ENCODE results near the gene QRFPR.

Gene QRFPR

DNA sequence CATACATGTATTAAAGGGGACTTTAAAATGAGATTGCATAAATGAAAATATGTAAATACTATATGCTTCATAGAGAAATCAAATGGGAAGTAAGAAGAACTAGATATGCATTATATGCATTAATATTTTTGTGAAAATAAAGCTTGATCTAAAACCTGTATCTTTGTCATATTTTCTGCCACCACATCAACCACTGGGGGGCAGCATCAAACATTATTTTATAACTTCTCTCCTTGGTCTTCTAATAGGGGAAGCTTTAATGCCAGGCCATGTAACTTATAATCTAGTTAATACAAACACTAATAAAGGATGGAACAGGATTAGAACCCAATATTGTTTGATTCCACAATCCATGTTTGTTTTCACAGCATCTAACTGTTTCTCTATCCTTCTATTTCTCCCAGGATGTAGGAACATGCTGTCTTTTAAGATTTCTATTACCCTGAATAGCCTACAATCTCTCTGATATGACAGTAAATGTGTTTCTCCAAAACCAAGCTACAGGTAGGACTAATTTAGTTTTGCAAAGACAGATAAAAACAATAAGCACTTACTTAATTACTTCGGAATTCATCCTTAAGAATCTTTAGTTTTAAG, 10.0 kb downstream of the QRFPR start:
- H3K27me3 ChIP-seq, result peaks cover 19% of the 10 kb centered on the region
- no peaks in the 10 kb centered on the region for H3K36me3 ChIP-seq
- H3K27ac ChIP-seq, result no peak overlapping the region
- no peaks in the 10 kb centered on the region for H3K4me1 ChIP-seq (ENCODE audit: control insufficient read depth in 1 of 2, insufficient read depth in 1 of 2, low read depth in 1 of 2, low read length in 1 of 2)
- TF ChIP-seq, protein P1, sequence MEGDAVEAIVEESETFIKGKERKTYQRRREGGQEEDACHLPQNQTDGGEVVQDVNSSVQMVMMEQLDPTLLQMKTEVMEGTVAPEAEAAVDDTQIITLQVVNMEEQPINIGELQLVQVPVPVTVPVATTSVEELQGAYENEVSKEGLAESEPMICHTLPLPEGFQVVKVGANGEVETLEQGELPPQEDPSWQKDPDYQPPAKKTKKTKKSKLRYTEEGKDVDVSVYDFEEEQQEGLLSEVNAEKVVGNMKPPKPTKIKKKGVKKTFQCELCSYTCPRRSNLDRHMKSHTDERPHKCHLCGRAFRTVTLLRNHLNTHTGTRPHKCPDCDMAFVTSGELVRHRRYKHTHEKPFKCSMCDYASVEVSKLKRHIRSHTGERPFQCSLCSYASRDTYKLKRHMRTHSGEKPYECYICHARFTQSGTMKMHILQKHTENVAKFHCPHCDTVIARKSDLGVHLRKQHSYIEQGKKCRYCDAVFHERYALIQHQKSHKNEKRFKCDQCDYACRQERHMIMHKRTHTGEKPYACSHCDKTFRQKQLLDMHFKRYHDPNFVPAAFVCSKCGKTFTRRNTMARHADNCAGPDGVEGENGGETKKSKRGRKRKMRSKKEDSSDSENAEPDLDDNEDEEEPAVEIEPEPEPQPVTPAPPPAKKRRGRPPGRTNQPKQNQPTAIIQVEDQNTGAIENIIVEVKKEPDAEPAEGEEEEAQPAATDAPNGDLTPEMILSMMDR (IDR thresholded peaks at IDR 0.05), result no peak
- no peak overlapping the region for H3K4me3 ChIP-seq (ENCODE audit: low read depth in 1 of 2, low read length in 1 of 2)
- no peaks in the 10 kb centered on the region for H3K9me3 ChIP-seq

DNA sequence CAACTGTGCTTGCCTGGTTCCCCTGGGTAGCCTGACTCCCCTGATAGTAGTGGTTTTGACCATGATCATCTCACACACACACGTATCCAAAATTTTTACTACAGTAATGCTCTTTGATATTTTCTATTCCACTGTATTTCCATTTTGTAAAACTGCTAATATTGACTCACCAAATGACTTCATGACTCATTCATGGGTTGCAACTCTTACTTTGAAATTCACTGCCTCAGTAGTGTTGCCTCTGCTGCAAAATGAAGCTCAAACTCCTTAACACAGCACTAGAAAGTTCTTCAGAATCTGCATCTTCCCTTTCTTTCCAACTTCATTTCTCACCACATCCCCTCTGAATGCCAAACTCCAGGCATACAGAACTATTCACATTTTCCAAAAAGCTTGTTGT, 20.3 kb downstream of the QRFPR start:
- Histone ChIP-seq H3K9me3 (no peaks in the 10 kb centered on the region), H3K27me3 (no peaks in the 10 kb centered on the region), H3K36me3 (no peaks in the 10 kb centered on the region), H3K4me1 (ENCODE audit: control insufficient read depth in 1 of 2, insufficient read depth in 1 of 2, low read depth in 1 of 2, low read length in 1 of 2) (no peaks in the 10 kb centered on the region), H3K27ac (no peak overlapping the region), H3K4me3 (ENCODE audit: low read depth in 1 of 2, low read length in 1 of 2) (no peak overlapping the region)
- TF ChIP-seq, protein P1 (IDR thresholded peaks at IDR 0.05), result no peak

DNA sequence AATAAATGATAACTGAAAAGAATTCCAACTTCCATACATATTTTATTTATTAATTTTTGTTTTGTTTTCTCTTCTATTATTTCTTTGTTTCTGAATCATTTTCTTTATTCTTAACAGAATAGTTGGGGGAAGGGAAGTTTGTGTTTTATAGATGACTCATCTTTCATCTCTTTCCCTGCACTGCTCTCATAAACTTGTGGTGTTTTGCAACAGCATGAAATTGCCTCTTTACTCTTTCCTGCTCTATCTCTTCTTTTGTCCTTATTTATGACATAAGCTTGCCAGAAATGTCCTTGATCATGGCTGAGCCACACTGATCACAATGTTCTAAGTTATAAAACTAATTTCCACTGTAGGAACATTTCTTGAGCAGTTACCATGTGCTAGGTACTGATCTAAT, 22.3 kb downstream of the QRFPR start:
- H3K4me1 ChIP-seq (ENCODE audit: control insufficient read depth in 1 of 2, insufficient read depth in 1 of 2, low read depth in 1 of 2, low read length in 1 of 2), result no peaks in the 10 kb centered on the region
- no peak overlapping the region for H3K4me3 ChIP-seq (ENCODE audit: low read depth in 1 of 2, low read length in 1 of 2)
- H3K27me3 ChIP-seq, result no peaks in the 10 kb centered on the region
- H3K27ac ChIP-seq, result no peak overlapping the region
- no peaks in the 10 kb centered on the region for H3K9me3 ChIP-seq
- H3K36me3 ChIP-seq, result no peaks in the 10 kb centered on the region
- TF ChIP-seq, protein P1 (IDR thresholded peaks at IDR 0.05), result no peak

DNA sequence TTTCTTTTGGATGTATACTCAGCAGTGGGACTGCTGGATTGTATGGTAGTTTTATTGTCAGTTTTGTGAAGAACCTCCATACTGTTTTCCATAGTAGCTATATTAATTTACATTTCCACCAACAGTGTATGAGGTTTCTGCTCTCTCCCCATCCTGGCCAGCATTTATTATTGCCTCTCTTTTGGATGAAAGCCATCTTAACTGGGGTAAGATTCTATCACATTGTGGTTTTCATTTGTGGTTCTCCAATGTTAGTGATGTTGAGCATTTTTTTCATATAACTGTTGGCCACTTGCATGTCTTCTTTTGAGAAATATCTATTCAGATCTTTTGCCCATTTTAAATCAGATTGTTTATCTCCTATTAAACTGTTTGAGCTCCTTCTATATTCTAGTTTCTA, 27.6 kb downstream of the QRFPR start:
- no peaks in the 10 kb centered on the region for H3K9me3 ChIP-seq
- no peak overlapping the region for H3K27ac ChIP-seq
- no peaks in the 10 kb centered on the region for H3K4me1 ChIP-seq (ENCODE audit: control insufficient read depth in 1 of 2, insufficient read depth in 1 of 2, low read depth in 1 of 2, low read length in 1 of 2)
- no peak overlapping the region for H3K4me3 ChIP-seq (ENCODE audit: low read depth in 1 of 2, low read length in 1 of 2)
- no peaks in the 10 kb centered on the region for H3K27me3 ChIP-seq
- H3K36me3 ChIP-seq, result no peaks in the 10 kb centered on the region
- TF ChIP-seq, protein P1 (IDR thresholded peaks at IDR 0.05), result no peak

DNA sequence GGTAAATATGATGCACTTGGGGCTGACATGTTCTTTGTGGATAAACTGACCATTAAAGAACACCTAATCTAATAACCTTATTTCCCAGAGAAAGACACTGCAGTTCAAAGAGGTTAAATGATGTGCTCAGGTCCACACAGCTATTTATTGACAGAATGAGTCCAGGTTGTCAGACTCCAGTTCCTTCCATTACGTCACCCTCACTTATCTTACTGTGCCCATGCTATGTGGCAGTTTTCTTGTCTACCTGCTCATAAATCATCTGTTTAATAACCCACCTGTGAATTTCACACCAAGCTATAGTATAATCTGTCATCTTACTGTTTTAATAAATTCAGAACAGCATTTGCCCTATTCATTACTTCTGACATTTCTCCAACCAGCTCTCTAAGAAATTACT, 36.7 kb downstream of the QRFPR start:
- Histone ChIP-seq H3K4me1 (ENCODE audit: control insufficient read depth in 1 of 2, insufficient read depth in 1 of 2, low read depth in 1 of 2, low read length in 1 of 2) (no peaks in the 10 kb centered on the region), H3K9me3 (no peaks in the 10 kb centered on the region), H3K4me3 (ENCODE audit: low read depth in 1 of 2, low read length in 1 of 2) (no peak overlapping the region), H3K27ac (no peak overlapping the region), H3K36me3 (no peaks in the 10 kb centered on the region), H3K27me3 (no peaks in the 10 kb centered on the region)
- TF ChIP-seq, protein P1 (IDR thresholded peaks at IDR 0.05), result no peak

DNA sequence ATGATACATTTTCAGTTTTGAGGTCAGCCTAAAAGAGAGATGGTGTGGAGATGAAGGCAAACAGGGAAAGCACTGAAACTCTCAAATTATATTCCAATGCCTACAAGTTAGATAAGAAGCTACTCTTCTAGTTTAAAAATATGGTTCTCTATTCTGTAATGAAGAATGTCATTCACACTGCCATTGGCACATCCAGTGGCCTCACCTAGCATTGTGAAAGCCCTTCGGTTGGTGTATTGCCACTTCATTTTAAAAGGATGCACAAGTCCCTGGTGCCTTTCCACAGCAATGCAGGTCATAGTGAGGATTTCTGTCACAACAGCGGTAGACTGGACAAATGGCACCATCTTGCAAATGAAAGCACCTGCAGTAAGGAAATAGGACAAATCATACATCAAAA, 40.6 kb downstream of the QRFPR start:
- H3K9me3 ChIP-seq, result no peaks in the 10 kb centered on the region
- H3K36me3 ChIP-seq, result no peaks in the 10 kb centered on the region
- no peak overlapping the region for H3K4me3 ChIP-seq (ENCODE audit: low read depth in 1 of 2, low read length in 1 of 2)
- TF ChIP-seq, protein P1 (IDR thresholded peaks at IDR 0.05), result no peak
- H3K27me3 ChIP-seq, result no peaks in the 10 kb centered on the region
- H3K27ac ChIP-seq, result no peak overlapping the region
- no peaks in the 10 kb centered on the region for H3K4me1 ChIP-seq (ENCODE audit: control insufficient read depth in 1 of 2, insufficient read depth in 1 of 2, low read depth in 1 of 2, low read length in 1 of 2)
